Right hindlimb (tissue), 1 donor: ENCODE results near the gene MIPOL1.
"Not testable (repeated sequence)": the region's sequence is repeated elsewhere in the genome, so short reads cannot be mapped to it uniquely, and the experiment has no call there.

Experiments
- DNase-seq: peaks from one replicate; pipeline ENCODE4 v3.0.0-alpha.2; 2018

Gene MIPOL1

DNA sequence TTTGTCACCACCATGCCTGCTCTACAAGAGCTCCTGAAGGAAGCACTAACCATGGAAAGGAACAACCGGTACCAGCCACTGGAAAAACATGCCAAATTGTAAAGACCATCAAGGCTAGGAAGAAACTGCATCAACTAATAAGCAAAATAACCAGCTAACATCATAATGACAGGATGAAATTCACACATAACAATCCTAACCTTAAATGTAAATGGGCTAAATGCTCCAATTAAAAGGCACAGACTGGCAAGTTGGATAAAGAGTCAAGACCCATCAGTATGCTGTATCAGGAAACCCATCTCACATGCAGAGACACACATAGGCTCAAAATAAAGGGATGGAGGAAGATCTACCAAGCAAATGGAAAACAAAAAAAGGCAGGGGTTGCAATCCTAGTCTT, 97.5 kb downstream of the MIPOL1 start:
- not testable (repeated sequence) for DNase-seq

DNA sequence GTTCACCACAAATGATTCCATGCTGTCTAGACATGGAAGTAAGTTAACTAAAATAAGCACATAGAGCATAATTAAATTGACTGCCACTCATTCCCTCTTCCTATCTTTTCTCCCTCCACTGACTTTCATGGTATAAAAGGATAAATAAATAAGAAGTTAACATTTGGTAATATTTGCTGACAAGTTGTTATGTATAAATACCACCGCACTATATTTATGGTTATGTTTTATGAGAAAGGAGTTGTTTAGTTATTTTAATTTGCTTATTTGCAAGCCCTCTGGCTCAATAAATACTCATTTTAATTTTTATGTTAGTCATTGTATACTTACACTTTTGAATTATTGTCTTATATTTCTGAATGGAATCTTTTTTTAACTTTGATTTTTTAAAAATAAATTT, 113.5 kb downstream of the MIPOL1 start:
- DNase-seq, result no peak

DNA sequence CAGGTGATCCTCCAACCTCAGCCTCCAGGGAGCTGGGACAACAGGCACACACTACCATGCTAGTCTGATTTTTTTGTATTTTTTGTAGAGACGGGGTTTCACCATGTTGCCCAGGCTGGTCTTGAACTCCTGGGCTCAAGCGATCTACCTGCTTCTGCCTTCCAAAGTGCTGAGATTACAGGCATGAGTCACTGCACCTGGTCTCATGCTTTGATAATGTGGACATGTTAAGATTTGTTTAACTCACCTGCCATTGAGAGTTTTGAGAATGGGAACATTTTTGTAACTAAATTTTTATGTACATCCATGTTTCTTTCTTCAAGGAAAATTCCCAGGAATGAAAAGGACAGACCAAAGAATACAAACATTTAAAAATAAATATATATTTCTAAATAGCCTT, 121.2 kb downstream of the MIPOL1 start:
- DNase-seq, result no peak

DNA sequence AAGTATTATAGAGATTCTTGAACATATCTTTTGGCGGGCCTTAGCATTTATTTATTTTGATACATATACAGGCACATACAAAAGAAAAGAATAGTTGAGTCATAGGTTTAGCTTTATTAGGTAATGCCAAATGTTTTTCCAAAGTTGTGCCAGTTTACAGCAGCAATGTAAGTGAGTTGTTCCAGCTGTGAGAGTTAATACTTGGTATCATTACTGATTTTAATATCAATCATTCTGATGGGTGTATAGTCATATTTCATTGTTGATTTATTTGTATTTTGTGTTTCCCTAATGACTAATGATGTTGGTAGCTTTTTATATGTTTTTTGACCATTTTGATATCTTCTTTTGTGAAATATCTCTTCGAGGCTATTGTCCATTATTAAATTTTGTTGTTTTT, 122.4 kb downstream of the MIPOL1 start:
- DNase-seq, result no peak

DNA sequence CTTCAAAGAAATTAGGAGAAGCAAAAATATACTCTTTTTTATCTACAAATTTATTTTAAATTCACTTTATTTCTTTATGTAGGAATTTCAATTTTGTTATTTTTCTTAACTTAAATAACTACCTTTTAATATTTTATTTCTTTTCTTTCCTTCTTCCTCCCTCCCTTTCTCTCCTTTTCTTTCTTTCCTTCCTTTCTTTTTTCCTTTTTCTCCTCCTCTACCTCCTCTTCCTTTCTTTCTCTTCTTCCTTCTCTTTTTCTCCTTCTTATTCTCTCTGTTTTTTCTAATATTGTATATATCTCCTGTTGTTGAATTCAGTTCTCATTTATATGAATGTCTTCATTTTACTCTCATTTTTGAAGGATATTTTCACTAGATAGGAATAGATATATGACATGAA, 127.6 kb downstream of the MIPOL1 start:
- no peak for DNase-seq

DNA sequence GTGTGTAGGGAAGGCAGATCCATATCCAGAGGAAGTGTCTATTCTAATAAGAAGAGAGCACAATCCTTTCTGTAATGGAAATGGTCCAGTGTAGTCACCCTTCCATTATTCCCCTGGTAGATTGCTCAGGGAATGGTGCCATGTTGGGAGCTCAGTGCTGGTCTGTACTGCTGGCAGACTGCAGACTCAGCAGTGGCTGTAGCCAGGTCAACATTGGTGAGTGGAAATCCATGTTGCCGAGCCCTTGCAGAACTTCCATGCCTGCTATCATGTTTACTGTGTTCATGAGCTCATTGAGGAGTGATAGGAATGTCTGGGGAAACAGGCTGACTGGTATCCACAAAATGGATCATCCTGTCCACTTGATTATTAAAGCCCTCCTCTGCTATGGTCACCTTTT, 128.7 kb downstream of the MIPOL1 start:
- DNase-seq, result no peak

DNA sequence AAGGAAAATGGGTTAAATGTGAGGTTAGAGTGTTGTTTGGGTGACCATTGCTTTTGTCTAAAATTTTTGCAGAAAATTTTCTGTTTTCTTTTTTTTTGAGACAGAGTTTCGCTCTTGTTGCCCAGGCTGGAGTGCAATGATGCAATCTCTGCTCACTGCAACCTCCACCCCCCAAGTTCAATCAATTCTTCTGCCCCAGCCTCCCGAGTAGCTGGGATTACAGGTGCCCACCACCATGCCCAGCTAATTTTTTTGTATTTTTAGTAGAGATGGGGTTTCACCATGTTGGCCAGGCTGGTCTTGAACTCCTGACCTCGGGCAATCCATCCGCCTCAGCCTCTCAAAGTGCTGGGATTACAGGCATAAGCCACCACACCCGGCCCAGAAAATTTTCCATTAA, 130.2 kb downstream of the MIPOL1 start:
- not testable (repeated sequence) for DNase-seq

DNA sequence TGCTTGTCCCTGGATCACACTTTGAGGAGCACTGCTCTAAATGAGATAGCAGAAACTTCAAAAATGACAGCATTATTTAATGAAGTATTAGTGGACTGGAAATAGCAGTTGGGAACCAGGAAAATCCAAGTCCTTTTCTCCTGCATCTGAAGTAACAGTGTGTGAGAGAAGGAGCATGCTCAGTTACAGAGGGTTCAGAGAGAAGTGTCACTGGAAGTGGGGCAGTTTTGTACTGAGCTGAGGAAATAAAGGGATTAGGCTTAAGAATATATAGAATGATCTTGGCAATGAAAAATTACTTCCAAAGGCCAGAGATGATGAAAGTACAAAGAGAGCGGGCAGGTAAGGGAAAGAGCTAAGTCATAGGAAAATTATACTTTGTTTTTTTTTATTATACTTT, 130.9 kb downstream of the MIPOL1 start:
- DNase-seq, result no peak

DNA sequence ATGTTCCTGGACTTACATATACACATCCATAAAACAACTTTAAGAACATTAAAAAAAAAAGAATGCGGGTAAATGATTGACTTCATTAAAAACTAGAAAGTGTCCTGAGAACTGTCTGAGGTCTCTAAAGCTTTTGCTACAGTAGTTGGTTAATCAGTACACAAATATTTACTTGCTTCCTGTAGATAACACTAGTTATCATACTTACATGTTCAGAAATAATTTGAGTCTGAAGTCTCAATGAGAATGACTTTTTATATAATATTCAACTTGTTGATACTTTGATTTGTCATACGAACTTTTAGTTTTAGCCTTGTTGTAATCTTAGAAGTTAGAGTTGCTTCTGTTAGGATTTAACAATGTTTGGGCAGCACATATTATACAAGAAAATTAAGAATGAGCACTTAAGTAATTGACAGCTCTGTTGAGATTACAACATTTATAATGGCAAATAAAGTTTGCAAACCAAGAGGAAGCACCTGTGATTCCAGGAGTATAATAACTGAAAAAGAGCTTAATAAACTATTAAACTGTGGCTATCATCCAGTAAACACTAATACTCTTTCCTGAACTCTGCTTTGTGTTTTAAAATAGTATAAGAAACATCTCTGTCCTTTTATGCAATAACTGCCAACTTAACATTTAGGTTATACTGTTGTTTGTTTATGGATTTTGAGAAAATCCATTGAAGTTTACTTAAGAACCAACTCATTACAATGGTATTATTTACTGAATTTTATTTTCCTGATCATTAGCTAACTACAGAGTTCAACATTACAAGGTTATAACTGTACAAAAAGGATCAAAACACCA, 131.7 kb downstream of the MIPOL1 start:
- no peak for DNase-seq

DNA sequence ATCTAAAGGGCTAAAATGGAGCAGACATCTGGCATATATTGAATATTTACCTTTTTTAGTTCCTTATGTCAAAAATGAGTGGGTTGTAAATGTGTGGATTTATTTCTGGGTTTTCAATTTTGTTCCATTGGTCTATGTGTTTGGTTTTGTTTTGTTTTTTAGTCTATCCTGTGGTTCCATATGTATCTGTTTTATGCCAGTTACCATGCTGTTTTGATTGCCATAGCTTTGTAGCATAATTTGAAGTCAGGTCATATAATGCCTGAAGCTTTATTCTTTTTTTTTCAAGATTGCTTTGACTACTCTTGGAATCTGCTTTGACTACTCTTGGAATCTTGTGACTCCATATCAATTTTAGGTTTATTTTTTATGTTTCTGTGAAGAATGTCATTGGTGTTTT, 133.2 kb downstream of the MIPOL1 start:
- no peak for DNase-seq

DNA sequence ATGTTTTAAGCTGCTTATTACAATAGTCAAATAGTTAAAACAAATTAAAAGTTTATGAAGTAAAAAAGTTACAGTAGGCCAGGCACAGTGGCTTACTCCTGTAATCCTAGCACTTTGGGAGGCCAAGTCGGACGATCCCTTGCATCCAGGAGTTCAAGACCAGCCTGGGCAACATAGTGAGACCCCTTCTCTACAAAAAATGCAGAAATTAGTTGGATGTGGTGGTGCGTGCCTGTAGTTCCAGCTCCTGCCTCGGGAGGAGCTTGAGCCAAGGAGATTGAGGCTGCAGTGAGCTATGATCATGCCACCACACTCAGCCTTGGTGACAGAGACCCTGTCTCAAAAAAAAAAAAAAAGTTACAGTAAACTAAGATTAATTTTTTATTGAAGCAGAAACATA, 142.6 kb downstream of the MIPOL1 start:
- no peak for DNase-seq

DNA sequence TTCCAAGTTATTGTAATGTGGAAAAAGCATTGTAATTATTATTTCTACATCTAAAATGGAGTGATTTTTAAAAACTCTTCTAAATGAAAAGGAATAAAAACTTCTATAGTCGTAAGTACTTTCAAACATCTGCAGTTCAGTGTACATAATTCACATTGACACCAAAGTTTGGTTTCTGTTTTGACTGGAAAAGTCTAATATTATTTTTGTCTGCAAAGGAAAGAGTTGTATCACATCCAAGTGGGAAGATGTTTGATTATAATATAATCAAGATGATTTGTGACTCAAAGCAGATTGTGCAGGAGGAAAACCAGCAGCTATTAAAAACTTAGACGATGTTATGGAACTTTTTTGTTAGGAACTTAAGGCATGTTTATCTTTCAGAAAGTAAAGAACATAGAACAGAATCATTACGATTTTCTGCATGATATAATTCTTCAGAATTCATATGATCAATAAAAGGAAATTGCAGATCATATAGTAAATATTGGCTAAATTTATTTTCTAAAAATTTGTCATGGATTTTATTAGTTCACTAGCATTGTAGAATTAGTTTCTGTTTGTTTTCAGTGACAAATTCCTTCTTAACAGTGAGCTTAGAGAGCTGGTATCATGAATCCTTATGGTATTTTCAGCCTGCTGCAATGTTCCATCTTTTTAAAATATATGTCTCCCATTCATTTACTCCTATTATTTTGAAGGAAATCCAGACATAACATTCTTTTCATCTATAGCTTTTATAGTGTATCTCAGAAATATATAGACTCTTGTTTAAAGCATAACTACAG, 145.8 kb downstream of the MIPOL1 start:
- DNase-seq, result no peak

DNA sequence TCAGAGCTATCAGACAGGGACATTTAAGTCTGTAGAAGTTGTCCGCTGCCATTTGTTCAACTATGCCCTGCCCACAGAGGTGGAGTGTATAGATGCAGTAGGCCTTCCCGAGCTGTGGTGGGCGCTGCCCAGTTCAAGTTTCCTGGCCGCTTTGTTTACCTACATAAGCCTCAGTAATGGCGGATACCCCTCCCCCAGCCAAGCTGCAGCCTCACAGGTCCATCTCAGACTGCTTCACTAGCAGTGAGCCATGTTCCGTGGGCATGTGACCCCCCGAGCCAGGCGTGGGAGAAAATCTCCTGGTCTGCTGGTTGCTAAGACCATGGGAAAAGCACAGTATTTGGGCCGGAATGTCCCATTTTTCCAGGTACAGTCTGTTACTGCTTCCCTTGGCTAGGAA, 165.9 kb downstream of the MIPOL1 start:
- DNase-seq, result no peak

DNA sequence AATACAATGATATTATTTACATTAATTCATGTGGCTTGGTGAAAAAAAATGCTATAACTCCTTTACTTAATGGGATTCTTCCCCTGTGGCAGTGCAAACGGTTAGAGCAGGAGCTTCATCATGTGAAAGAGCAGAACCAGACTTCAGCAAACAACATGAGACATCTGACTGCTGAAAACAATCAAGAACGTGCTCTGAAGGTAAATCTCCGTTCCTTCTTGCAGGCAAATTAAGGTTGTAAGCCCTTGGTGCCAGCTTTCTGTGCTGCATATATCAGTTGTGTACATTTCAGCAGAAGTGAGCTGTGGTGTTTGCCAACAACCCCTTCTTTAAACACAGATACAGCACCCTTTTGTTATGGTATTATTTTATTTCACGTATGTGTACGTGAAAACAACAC, 171.7 kb downstream of the MIPOL1 start:
- no peak for DNase-seq

DNA sequence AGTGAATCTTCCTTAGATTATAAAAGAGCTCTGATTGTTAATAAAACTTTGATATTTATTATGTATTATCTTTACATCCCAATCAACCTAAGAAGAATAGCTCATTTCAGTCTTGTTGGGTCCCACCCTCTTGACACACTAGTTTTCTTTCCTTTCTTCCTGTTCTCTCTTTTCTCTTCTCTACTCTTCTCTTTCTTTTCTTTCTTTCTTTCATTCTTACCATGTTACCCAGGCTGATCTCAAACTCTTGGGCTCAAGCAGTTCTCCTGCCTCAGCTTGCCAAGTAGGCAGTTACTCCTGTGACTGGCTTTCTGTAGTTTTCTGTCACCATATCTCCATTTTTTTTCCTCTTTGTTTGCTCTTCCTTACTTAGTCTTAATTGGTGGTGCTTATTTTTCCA, 177.8 kb downstream of the MIPOL1 start:
- no peak for DNase-seq

DNA sequence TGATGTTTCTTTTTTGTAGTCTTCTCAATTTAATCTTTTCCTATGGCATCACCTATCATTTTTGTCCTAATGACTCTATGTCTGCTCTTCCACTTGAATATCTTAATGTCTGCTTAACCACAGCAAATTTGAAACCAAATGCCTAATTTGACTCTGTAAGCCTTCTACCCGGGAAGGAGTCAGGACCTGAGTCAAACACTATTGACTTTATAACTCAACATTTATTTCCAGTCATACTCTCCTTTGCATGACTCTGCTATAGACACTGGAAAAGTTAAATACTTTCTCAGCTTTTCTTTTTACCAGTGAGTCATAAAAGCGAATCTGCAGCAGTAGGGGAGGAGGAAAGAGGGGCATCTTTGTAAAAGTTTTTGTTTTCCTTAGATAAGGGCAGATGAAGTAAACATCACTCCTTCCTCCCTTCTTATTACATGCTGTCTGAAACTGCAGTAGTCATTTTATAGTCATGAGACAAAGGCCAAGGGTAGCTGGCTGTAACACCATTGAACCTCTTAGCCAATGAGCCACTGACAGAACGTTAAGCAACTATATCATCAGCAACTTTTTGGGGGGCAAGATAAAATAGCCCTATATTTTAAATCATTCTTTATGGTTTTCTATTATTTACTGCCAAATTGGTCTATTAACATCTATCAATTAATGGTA, 179.3 kb downstream of the MIPOL1 start:
- DNase-seq, result no peak

DNA sequence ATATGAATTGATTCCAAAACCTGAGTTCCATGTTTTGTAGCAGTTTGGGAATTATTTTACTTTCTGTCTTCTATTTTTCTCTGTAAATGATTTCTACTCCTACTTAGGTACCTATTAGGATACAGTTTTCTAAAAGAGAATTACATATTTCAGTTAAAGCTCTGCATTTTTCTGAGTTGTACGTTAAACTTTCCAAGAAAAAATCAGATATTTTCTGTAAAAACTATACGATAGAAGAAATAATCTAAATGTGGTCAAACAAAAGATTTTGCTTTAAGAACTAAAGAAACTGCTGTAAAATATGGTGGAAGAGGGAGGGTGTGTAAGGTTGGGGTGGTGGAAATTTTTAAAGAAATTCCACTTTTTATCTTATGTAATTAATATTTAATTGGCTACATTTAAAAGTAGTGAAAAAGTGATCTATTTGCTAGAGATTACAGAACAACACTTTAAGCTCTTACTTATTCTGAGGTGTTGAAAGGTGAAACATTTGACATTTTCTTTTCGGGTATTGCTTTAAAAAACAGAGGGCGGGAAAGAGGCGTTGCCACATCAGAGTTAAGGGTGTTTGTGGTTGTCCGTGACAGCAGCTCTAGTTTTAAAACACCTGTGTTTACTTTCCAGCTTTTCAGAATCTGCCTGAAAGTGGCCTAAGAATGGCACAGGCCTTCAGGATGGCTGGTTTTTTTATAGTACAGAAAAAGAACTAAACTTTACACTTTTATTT, 187.3 kb downstream of the MIPOL1 start:
- no peak for DNase-seq

DNA sequence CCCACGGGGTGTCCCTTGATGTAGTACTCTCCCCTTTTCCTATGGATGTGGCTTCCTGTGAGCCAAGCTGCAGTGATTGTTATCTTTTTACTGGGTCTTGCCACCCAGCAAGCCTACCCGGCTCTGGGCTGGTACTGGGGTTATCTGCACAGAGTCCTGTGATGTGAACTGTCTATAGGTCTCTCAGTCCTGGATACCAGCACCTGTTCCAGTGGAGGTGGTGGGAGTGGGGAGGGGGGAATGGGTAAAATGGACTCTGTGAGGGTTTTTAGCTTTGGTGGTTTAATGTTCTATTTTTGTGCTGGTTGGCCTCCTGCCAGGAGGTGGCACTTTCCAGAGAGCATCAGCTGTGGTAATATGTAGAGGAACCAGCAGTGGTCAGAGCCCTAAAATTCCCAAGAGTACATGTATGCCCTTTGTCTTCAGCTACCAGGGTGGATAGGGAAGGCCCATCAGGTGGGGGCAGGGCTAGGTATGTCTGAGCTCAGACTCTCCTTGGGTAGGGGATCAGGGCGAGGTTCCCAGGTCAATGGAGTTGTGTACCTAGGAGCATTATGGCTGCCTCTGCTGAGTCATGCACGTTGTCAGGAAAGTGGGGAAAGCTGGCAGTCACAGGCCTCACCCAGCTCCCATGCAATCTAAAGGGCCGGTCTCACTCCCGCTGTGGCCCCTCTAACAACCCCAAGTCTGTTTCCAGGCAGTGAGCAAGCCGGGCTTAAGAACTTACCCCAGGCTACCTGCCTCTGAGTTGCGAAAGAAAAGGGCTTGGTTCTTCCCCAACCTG, 199.6 kb downstream of the MIPOL1 start:
- DNase-seq, result not testable (repeated sequence)

DNA sequence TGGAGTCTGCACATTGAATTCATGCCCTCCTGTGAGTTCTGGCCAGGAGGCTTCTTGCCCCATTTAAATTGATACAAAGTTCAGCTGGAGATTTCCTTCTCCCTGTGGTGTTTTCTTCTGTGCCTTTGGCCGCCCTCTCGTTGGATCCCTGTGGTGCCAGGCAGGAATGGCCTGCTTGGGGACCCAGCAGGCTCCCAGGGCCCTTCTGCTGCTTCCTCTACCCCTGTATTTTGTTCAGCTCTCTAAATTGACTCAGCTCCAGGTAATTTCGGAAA, 200.1 kb downstream of the MIPOL1 start:
- no peak for DNase-seq

DNA sequence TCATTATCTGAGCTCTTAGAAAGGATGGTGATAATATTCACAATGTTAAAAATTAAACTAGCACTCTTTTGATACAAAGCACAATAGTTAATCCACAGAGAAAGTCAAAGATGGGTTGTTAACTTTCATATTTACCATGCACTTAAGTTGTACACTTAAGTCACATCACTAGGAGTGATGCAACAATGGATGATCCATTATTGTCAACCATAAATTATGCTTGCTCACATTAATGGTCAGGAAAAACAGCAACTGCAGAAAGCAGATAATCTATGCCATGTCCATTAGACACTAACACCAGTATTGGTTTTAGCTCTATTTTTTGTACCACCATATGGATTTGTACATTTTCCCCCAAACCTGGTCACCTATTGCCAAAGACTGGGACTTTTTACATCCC, 201.8 kb downstream of the MIPOL1 start:
- DNase-seq, result no peak

DNA sequence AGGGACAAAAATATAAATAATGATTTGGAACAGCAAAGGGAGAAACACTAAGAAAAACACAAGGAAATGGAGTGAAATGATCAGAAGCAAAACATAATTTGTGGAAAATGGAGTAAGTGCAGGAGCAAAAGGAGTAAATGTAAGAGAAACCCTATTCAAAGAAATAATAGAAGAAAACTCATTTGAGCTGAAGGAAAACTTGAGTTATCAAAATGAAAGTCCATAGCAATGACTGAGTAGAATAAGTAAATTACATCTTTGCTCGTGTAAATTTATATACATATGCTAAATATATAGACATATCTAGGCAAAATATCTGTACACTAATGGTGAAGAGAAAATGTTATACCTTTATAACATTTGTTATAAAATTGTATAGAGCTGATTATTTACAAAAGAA, 203.4 kb downstream of the MIPOL1 start:
- DNase-seq, result no peak

DNA sequence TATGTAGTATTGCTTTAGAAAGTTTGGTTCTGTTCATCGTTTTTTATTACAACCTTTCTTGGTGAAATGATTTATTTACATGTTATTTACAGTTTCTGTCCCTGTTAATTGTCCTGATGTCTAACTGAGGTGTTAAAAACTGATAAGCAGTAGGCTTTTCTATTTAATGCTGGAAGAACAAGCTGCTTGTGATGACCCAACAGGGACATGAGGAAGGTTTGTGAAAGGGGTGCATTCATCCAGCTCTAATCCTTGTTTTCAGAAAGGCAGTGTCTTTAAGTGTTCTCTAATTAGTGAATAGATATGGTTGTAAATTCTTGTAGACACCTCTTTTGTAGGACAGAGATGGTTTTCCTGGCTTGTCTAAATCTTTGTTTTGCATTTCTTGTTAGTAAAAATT, 205.9 kb downstream of the MIPOL1 start:
- no peak for DNase-seq

DNA sequence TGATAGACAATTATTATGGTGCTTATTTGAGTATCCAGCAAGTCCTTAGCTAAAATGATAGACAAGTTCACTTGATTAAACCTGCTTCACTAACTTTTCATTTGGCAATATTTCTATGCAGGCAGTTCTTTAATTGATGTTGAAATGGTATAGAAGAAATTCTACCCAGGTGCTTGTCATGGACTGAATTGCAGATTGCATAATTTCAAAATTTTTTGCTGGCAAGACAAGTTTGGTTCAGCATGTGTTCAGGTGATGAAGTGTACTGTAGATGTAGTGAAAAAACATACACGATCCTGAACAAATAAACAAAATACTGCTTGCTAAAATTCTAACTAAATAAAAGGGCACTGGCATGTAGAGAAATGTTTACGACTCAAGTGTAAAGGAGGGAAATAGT, 208.4 kb downstream of the MIPOL1 start:
- no peak for DNase-seq
